D721Med (cell line): ENCODE measurements around the gene CAPN9.
A peak's percentile ranks its signal among the peaks of the same experiment; 100 is the strongest.
"Not testable (repeated sequence)": the region's sequence is repeated elsewhere in the genome, so short reads cannot be mapped to it uniquely, and the experiment has no call there.

Experiments
- DNase-seq: peaks from one replicate; pipeline ENCODE4 v3.0.0; 2011; ENCODE audit warnings: low spot score; ENCODE audit not compliant: insufficient read length
- FAIRE-seq: peaks from 2 replicates; lab custom pipeline; 2011; peaks lifted over from hg19 to GRCh38; lab: Jason Lieb, UNC
- CTCF ChIP-seq: IDR thresholded peaks from 2 replicates; pipeline ENCODE4 v1.5.1; 2012; ENCODE audit warnings: mild to moderate bottlenecking, control low read depth; ENCODE audit not compliant: insufficient read depth; ENCODE audit errors: missing control alignments

CAPN9 gene

GRCh38 chr1:230766318-230766717 lies 19.1 kb downstream of the CAPN9 start:
- DNase-seq (no peak), FAIRE-seq (no peak)
- TF ChIP-seq CTCF = no peak

GRCh38 chr1:230767859-230768612 lies 20.8 kb downstream of the CAPN9 start:
- FAIRE-seq, DNase-seq: not testable (repeated sequence)

- no peak for TF ChIP-seq CTCF
- FAIRE-seq = no peak
- no peak for DNase-seq
Measured at GRCh38 chr1:230768903-230769570, 21.8 kb downstream of the CAPN9 start.

GRCh38 chr1:230770317-230770716 lies 23.1 kb downstream of the CAPN9 start:
- no peak for TF ChIP-seq CTCF
- no peak for FAIRE-seq
- DNase-seq = no peak

GRCh38 chr1:230771773-230772354 lies 24.7 kb downstream of the CAPN9 start:
- no peak for DNase-seq
- TF ChIP-seq CTCF = no peak
- FAIRE-seq = no peak

- no peak for FAIRE-seq
- no peak for DNase-seq
- TF ChIP-seq CTCF = peak; percentile 52
Measured at GRCh38 chr1:230772457-230773395, 25.5 kb downstream of the CAPN9 start.
